Uterus (tissue), 2 donors: ENCODE measurements around the gene ACVR1.

ENCODE experiments used
- POLR2A ChIP-seq, 2 donors: fragments of 450-650 bp; IDR thresholded peaks; one replicate each; pipeline ENCODE4 v1.6.1; 2016; ENCODE audit warnings: antibody characterized with exemption in 2 of 2, mild to moderate bottlenecking in 1 of 2, moderate library complexity in 1 of 2
- TF ChIP-seq, protein P1 (sequence below), 4 experiments: fragments of 200-600 bp in 2 of 4; fragments of 450-650 bp in 2 of 4; sonication (generic) in 2 of 4; IDR thresholded peaks; one replicate each; pipeline ENCODE4 v1.5.1; 2016 to 2019; ENCODE audit warnings: antibody characterized with exemption in 4 of 4, mild to moderate bottlenecking in 2 of 4, moderate library complexity in 1 of 4

DNA sequence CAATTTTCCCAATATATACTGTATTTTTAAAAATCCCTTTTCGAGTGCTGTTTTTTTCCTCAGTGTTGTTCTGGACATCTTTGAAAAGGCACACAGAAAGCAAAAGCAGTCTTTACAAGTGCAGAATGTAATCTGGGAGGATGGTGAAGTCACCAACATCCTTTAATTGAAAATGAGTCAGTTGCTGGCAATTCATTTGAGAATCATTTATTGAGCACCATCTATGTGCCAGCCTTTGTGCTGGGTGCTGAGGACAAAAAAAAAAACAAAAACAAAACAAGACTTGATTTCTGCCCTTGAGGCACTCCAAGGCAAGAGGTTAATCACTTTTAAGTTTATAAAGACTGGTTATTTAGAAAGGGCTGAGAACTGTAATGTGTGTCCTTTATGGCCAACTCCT is 46.7 kb upstream of the ACVR1 start:
- TF ChIP-seq, protein P1, sequence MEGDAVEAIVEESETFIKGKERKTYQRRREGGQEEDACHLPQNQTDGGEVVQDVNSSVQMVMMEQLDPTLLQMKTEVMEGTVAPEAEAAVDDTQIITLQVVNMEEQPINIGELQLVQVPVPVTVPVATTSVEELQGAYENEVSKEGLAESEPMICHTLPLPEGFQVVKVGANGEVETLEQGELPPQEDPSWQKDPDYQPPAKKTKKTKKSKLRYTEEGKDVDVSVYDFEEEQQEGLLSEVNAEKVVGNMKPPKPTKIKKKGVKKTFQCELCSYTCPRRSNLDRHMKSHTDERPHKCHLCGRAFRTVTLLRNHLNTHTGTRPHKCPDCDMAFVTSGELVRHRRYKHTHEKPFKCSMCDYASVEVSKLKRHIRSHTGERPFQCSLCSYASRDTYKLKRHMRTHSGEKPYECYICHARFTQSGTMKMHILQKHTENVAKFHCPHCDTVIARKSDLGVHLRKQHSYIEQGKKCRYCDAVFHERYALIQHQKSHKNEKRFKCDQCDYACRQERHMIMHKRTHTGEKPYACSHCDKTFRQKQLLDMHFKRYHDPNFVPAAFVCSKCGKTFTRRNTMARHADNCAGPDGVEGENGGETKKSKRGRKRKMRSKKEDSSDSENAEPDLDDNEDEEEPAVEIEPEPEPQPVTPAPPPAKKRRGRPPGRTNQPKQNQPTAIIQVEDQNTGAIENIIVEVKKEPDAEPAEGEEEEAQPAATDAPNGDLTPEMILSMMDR (IDR thresholded peaks at IDR 0.05), result no peak
- no peak for TF ChIP-seq POLR2A (IDR thresholded peaks at IDR 0.05)
